RWPE2 (cell line): ENCODE results near the gene NUAK1.

Experiments used
- ATAC-seq: fragments of 200-7000 bp; cut with Tn5 transposase; 3 replicates; pipeline ENCODE4 v1.9.1; 2021; ENCODE audit warnings: low read depth
- DNase-seq: peaks from one replicate; pipeline ENCODE4 v3.0.0-alpha.2; 2020; ENCODE audit warnings: low spot score
- H3K27ac ChIP-seq: fragments of 450-650 bp; 2 replicates; pipeline ENCODE4 v1.5.1; 2017; ENCODE audit warnings: mild to moderate bottlenecking; ENCODE audit not compliant: poor library complexity, severe bottlenecking
- H3K27me3 ChIP-seq: fragments of 250-450 bp; sonication (Bioruptor Pico); 2 replicates; pipeline ENCODE4 v1.5.1; 2021; ENCODE audit warnings: mild to moderate bottlenecking, moderate library complexity; ENCODE audit not compliant: insufficient read depth, poor library complexity, severe bottlenecking
- H3K36me3 ChIP-seq: fragments of 250-450 bp; sonication (Bioruptor Pico); 2 replicates; pipeline ENCODE4 v1.5.1; 2020; ENCODE audit warnings: low read depth, mild to moderate bottlenecking, moderate library complexity
- H3K4me1 ChIP-seq: fragments of 250-450 bp; sonication (Bioruptor Pico); 2 replicates; pipeline ENCODE4 v1.5.1; 2021; ENCODE audit warnings: mild to moderate bottlenecking, moderate library complexity; ENCODE audit not compliant: insufficient read depth, poor library complexity, severe bottlenecking
- H3K4me3 ChIP-seq: fragments of 250-450 bp; sonication (Bioruptor Pico); 2 replicates; pipeline ENCODE4 v1.5.1; 2021; ENCODE audit warnings: mild to moderate bottlenecking, moderate library complexity; ENCODE audit not compliant: severe bottlenecking
- H3K9me3 ChIP-seq: fragments of 250-450 bp; sonication (Bioruptor Pico); 2 replicates; pipeline ENCODE4 v1.5.1; 2021; ENCODE audit warnings: mild to moderate bottlenecking, moderate library complexity; ENCODE audit not compliant: severe bottlenecking
- CTCF ChIP-seq: fragments of 450-650 bp; IDR thresholded peaks from one replicate; pipeline ENCODE4 v1.5.1; 2017; ENCODE audit warnings: mild to moderate bottlenecking, moderate library complexity; ENCODE audit not compliant: poor library complexity, severe bottlenecking

NUAK1 gene

GRCh38 chr12:106015646-106016045 is 123.1 kb downstream of the NUAK1 start:
- DNase-seq (no peak), ATAC-seq (no peak)
- peaks cover 5% of the 10 kb centered on the region for H3K9me3 ChIP-seq
- no peak for TF ChIP-seq CTCF
- no peaks in the 10 kb centered on the region for H3K27me3 ChIP-seq
- no peak overlapping the region for H3K4me3 ChIP-seq
- H3K36me3 ChIP-seq = no peaks in the 10 kb centered on the region
- H3K27ac ChIP-seq = no peak overlapping the region
- no peaks in the 10 kb centered on the region for H3K4me1 ChIP-seq

- H3K36me3 ChIP-seq = no peaks in the 10 kb centered on the region
- ATAC-seq (no peak), DNase-seq (no peak)
- H3K4me3 ChIP-seq = no peak overlapping the region
- no peaks in the 10 kb centered on the region for H3K27me3 ChIP-seq
- TF ChIP-seq CTCF = no peak
- H3K9me3 ChIP-seq = peaks cover 5% of the 10 kb centered on the region
- no peak overlapping the region for H3K27ac ChIP-seq
- H3K4me1 ChIP-seq = no peaks in the 10 kb centered on the region
Measured at GRCh38 chr12:106013941-106014340, 124.8 kb downstream of the NUAK1 start.
